GM21515 (cell line): ENCODE data around the gene SELENOW.
"Not testable (repeated sequence)": the region's sequence is repeated elsewhere in the genome, so short reads cannot be mapped to it uniquely, and the experiment has no call there.

Source experiments
- ATAC-seq: cut with Tn5 transposase; IDR thresholded peaks from one replicate; pipeline ENCODE4 v1.9.1; 2021; ENCODE audit not compliant: unreplicated experiment

SELENOW gene

GRCh38 chr19:47778049-47778953 is at the start of gene SELENOW:
Gene SELENOW (plus strand): TSS chr19:47778703. CDS start chr19:47778786, 83 bp downstream.
- peak; percentile 79 for ATAC-seq

- no peak for ATAC-seq
Measured at GRCh38 chr19:47729468-47729798, 49.1 kb upstream of the SELENOW start.

DNA sequence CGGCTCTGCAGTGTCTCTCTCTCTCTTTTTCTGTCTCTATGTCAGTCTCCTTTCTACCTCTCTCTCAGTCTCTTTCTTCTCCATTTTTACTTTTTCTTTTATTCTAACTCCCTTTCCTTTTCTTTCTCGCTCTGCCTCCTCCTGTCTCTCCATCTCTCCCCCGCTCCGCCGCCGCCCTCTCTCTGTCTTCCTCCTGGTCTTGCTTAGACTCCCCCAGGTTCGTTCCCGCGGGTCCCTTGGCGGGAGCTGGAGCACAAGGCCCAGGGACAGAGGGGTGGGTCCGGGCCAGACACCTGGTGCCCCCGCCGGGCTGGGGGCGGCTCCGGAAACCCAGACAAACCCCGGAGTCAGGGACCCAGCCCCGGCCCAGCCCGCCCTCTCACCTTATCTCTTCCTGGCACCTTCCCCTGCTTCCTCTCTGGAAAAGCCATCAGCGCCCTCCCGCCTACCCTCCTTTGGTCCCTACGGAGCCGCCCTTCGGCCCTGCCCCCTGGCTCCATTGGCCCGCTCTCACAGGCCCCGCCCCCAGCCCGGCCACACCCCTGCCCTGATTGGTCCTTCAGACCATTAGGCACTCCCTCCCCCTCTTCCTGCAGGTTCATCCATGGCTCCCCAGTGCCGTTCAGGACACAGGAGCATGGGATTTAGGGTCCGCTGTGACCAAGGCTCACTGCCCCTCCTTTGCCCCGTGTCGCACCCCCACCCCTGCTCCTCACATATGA is 48.5 kb upstream of the SELENOW start:
- ATAC-seq, result no peak

- ATAC-seq, result no peak
Measured at GRCh38 chr19:47730521-47730889, 48.0 kb upstream of the SELENOW start.

- ATAC-seq, result no peak
Measured at GRCh38 chr19:47730910-47731309, 47.6 kb upstream of the SELENOW start.

DNA sequence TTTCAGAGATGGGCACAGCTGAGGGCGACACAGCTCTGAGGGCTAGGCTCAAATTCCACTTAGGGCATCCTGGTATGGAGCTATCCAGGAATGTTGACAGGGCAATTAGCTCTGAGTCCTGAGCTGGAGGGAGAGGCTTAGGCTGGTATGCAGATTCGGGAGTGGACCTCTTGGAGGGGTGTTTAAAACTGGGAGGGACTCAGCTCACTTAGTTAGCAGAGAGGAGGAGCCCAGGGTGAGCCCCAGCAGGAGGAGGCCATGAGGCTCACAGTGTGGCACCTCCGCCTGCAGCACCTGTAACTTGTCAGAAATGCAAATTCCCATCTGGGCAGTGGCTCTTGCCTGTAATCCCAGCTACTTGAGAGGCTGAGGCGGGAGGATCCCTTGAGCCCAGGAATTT is 43.4 kb upstream of the SELENOW start:
- no peak for ATAC-seq

GRCh38 chr19:47740866-47741519 is 37.5 kb upstream of the SELENOW start:
- no peak for ATAC-seq

GRCh38 chr19:47741544-47742140 is 36.9 kb upstream of the SELENOW start:
- no peak for ATAC-seq

GRCh38 chr19:47742634-47743033 is 35.9 kb upstream of the SELENOW start:
- ATAC-seq, result no peak

DNA sequence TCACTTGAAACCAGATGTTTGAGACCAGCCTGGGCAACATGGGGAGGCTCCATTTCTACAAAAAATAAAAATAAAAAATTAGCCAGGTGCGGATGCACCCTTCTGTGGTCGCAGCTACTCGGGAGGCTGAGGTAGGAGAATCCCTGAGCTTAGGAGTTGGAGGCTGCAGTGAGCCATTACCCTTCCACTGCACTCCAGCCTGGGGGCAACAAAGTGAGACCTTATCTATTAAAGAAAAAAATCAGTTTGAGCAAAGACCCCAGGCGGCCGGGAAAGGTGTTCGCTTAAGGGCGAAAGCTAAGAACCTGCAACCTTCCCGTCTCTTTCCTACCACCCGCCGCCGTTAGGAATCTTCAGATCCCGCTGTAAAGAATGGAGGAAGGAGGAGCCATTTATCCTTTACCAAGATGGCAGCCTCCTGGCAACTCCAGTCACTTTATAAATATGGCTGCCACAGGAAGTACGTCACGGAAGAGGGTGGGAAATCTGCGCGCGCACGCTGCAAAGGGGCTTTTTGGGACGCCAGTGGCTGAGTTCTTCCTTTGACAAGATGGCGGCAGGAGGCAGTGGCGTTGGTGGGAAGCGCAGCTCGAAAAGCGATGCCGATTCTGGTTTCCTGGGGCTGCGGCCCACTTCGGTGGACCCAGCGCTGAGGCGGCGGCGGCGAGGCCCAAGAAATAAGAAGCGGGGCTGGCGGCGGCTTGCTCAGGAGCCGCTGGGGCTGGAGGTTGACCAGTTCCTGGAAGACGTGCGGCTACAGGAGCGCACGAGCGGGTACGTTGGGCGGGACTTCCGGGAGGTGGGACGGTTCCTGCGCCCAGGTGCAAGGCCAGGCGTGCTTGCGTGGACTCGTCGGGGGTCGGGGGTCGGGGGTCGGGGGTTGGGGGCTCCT is 33.2 kb upstream of the SELENOW start, which contains the start of gene NOP53:
Gene NOP53, plus strand, starts transcription at position 537 of the 892 bp plus-strand sequence. Its CDS starts 14 bp downstream, at position 551.
- ATAC-seq, result peak; percentile 58

- not testable (repeated sequence) for ATAC-seq
Measured at GRCh38 chr19:47746129-47746528, 32.4 kb upstream of the SELENOW start.

GRCh38 chr19:47749326-47749725 is 29.2 kb upstream of the SELENOW start:
- ATAC-seq, result no peak

GRCh38 chr19:47750752-47751151 is 27.8 kb upstream of the SELENOW start:
- ATAC-seq, result no peak

- ATAC-seq, result no peak
Measured at GRCh38 chr19:47752440-47753211, 25.9 kb upstream of the SELENOW start.

DNA sequence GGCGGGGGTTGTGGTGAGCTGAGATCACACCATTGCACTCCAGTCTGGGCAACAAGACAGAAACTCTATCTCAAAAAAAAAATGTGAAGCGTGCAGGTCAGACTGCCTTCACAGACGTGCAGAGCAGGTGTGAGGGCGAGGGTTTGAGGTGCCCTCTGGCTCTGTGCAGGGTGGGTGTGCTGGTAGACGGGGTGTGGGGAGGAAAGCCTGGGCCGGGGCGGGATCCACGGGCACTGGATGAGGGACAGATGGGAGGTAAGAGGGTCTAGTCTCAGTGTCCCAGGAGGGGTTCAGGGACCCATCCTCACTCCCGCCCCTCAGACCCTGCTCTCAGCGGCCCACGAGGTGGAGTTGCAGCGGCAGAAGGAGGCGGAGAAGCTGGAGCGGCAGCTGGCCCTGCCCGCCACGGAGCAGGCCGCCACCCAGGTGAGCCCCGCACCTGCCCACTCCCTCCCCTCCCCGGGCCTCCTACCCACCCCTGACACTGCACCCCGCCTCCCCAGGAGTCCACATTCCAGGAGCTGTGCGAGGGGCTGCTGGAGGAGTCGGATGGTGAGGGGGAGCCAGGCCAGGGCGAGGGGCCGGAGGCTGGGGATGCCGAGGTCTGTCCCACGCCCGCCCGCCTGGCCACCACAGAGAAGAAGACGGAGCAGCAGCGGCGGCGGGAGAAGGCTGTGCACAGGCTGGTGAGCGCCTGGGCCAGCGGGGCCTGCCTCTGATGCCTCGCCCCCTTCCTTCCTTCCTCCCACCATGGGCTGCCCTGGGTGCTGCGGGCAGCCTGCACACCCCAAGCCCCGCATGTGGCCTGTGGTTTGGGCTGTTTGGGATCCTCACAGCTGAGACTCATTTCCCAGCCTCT is 24.1 kb upstream of the SELENOW start:
- ATAC-seq, result no peak

DNA sequence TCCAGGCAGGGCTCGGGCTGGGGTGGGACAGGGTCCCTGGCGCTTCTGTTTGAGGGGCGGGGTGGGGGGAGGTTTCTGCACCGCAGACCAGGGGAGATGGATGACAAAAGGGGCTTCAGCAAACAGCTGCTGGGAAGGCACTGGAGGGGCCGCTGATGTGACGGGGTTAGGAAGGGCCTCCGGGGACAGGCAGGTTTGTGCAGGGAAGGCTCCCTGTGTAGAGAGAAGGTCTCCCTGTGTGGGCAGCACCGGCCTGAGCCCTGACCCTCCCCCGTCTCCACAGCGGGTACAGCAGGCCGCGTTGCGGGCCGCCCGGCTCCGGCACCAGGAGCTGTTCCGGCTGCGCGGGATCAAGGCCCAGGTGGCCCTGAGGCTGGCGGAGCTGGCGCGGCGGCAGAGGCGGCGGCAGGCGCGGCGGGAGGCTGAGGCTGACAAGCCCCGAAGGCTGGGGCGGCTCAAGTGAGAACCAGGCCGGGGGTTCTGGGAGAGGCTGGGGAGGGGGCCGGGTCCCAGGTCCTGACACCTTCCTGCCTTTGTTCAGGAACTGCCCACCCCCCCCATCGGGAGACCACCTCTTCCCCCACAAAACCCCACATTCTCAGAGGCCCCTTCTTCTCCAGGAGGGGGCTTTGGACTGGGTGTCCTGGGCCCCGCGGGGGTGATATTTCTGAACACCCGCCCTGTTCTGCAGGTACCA is 23.3 kb upstream of the SELENOW start:
- no peak for ATAC-seq

GRCh38 chr19:47755762-47756626 is 22.5 kb upstream of the SELENOW start:
- no peak for ATAC-seq
